Spleen (tissue), 11 donors: ENCODE measurements around the gene TRAPPC12. TPM values are rescaled to one million over a fixed set of nuclear protein-coding genes. Genes with fewer than 3 reads are reported as not detected.

Experiments used
- DNase-seq: peaks from one replicate; pipeline ENCODE4 v3.0.0-alpha.2; 2020
- H3K27ac ChIP-seq, 8 donors: fragments of 200-600 bp; sonication (generic) in 7 of 8; 1 replicate in 4 of 8; 2 replicates in 4 of 8; pipeline versions ENCODE4 v1.5.0 to v1.8.0; 2016 to 2021; ENCODE audit warnings: inconsistent platforms in 4 of 8, mild to moderate bottlenecking in 4 of 8, moderate library complexity in 1 of 8
- H3K27me3 ChIP-seq, 7 donors: fragments of 200-600 bp; sonication (generic) in 6 of 7; replicated peaks in 1 of 7; 1 replicate in 4 of 7; 2 replicates in 3 of 7; pipeline versions ENCODE4 v1.5.0 to v1.8.0; 2016 to 2021; ENCODE audit warnings: inconsistent platforms in 3 of 7, mild to moderate bottlenecking in 1 of 7
- H3K36me3 ChIP-seq, 6 donors: fragments of 200-600 bp; sonication (generic) in 5 of 6; 1 replicate in 4 of 6; 2 replicates in 2 of 6; pipeline versions ENCODE4 v1.5.0 to v1.8.0; 2016 to 2021; ENCODE audit warnings: inconsistent platforms in 2 of 6
- H3K4me1 ChIP-seq, 6 donors: fragments of 200-600 bp; sonication (generic) in 5 of 6; 1 replicate in 3 of 6; 2 replicates in 3 of 6; pipeline versions ENCODE4 v1.5.0 to v1.8.0; 2016 to 2021; ENCODE audit warnings: inconsistent platforms in 3 of 6
- H3K4me3 ChIP-seq, 8 donors: fragments of 200-600 bp; sonication (generic) in 7 of 8; 1 replicate in 4 of 8; 2 replicates in 4 of 8; pipeline versions ENCODE4 v1.5.0 to v1.8.0; 2016 to 2021; ENCODE audit warnings: inconsistent platforms in 4 of 8, mild to moderate bottlenecking in 4 of 8, moderate library complexity in 2 of 8
- H3K9me3 ChIP-seq, 8 donors: fragments of 200-600 bp; sonication (generic) in 7 of 8; 1 replicate in 4 of 8; 2 replicates in 4 of 8; pipeline versions ENCODE4 v1.5.0 to v1.8.0; 2016 to 2021; ENCODE audit warnings: inconsistent platforms in 4 of 8
- POLR2A ChIP-seq, 3 donors: fragments of 450-650 bp; IDR thresholded peaks; one replicate each; pipeline ENCODE4 v1.5.1; 2017; ENCODE audit warnings: antibody characterized with exemption in 3 of 3, mild to moderate bottlenecking in 1 of 3
- POLR2AphosphoS5 ChIP-seq, 3 donors: sonication (generic); formaldehyde crosslinking; IDR thresholded peaks; one replicate each; pipeline ENCODE4 v1.5.1; 2017; ENCODE audit warnings: antibody characterized with exemption in 3 of 3
- WGBS, 5 donors: extraction: QIAGEN DNeasy Blood & Tissue Kit in 3 of 5; methylation state at CpG; one replicate each; pipeline versions ENCODE4 v1.1.5 to v1.1.7; 2013 to 2018; 5-methylcytosine and 5-hydroxymethylcytosine counted together
- intact Hi-C: fragments of 100-400 bp; cut with DNase I; formaldehyde crosslinking; loops from one replicate; pipeline ENCODE4 v1.15.0; 2023; ENCODE audit warnings: low total_unique reads
- polyA plus RNA-seq, 3 donors: library from polyadenylated mRNA; stranded (reverse); fragments of 200-250 nt; gene quantifications; one replicate each; pipeline ENCODE4 v1.2.1, GENCODE V29; 2013
- total RNA-seq, 7 donors: library from RNA; depleted of rRNA in 3 of 7; stranded (reverse); fragments of >200 nt in 3 of 7; fragmentation: NEBNext Ultra II Directional in 4 of 7; extraction: Animal tissue kit (Norgen Biotek cat#: 25700) in 4 of 7; gene quantifications; one replicate each; pipeline versions ENCODE4 v1.1.0 to v1.2.1, GENCODE V29; 2016 to 2021
- TF ChIP-seq, protein P1 (sequence below), 11 experiments: fragments of 200-600 bp in 7 of 11; fragments of 450-650 bp in 4 of 11; sonication (generic) in 4 of 11; IDR thresholded peaks in 8 of 11; conservative IDR thresholded peaks in 3 of 11; 1 replicate in 7 of 11; 2 replicates in 4 of 11; pipeline versions ENCODE4 v1.4.0 to v1.8.0; 2016 to 2021; ENCODE audit warnings: antibody characterized with exemption in 11 of 11, inconsistent platforms in 4 of 11, mild to moderate bottlenecking in 1 of 11
- donor health status: healthy with polysubstance abuse.
- donor health status: DM: no; HTN: no; CAD: no; lungs with moderate emphysema.
- donor health status: DM: no; HTN: no; CAD: no.
- donor health status: Bipolar disorder and iron deficiency.
- donor health status: healthy.
- donor health status: DM: no; HTN: no; CAD: no.
- donor health status: DM: yes; HTN: yes; CAD: no.

The TRAPPC12 gene
- total and polyA plus RNA-seq, 10 donors: 70.2 to 132 (median 97.1) TPM

DNA sequence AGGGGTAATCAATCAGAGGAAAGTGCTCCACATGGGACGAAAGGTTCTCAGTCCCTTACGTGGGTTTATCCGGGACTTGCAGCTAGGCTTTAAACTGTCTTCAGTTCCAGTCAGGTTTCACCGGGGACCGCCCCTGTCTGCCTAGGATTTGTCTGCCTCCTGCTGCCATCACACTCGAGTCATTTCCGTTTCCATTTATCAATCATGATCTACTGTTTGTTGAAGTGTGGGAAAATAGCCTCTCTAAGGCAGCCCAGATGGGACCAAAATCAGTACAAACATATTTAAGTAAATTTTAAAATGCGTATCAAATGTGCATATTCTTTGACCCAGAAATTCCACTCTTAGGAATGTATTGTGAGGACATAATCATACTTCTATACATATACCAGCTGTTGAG, 10.5 kb downstream of the TRAPPC12 start:
- Histone ChIP-seq H3K27me3 (no peaks in the 10 kb centered on the region), H3K9me3 (peaks cover 0 to 7% (median 4%) of the 10 kb centered on the region in 8 donors), H3K4me3 (no peak overlapping the region), H3K36me3 (peaks cover 4 to 86% (median 44%) of the 10 kb centered on the region in 6 donors), H3K27ac (no peak overlapping the region), H3K4me1 (peaks cover 0 to 7% (median 1%) of the 10 kb centered on the region in 6 donors)
- WGBS, 5 donors: 93 to 97% (median 95%) methylated on average over 8 of the region's 8 CpGs
- no peak for DNase-seq
- intact Hi-C loops: no loop called here
- TF ChIP-seq POLR2AphosphoS5 (IDR thresholded peaks at IDR 0.05) (no peak), POLR2A (IDR thresholded peaks at IDR 0.05) (no peak)
- TF ChIP-seq, protein P1, sequence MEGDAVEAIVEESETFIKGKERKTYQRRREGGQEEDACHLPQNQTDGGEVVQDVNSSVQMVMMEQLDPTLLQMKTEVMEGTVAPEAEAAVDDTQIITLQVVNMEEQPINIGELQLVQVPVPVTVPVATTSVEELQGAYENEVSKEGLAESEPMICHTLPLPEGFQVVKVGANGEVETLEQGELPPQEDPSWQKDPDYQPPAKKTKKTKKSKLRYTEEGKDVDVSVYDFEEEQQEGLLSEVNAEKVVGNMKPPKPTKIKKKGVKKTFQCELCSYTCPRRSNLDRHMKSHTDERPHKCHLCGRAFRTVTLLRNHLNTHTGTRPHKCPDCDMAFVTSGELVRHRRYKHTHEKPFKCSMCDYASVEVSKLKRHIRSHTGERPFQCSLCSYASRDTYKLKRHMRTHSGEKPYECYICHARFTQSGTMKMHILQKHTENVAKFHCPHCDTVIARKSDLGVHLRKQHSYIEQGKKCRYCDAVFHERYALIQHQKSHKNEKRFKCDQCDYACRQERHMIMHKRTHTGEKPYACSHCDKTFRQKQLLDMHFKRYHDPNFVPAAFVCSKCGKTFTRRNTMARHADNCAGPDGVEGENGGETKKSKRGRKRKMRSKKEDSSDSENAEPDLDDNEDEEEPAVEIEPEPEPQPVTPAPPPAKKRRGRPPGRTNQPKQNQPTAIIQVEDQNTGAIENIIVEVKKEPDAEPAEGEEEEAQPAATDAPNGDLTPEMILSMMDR (IDR thresholded peaks at IDR 0.05 in 8 of 11, conservative IDR thresholded peaks at IDR 0.05 in 3 of 11): no peak

- H3K4me3 ChIP-seq: no peak overlapping the region
- no peaks in the 10 kb centered on the region for H3K27me3 ChIP-seq
- no peak overlapping the region for H3K27ac ChIP-seq
- H3K36me3 ChIP-seq: peaks cover 4 to 99% (median 43%) of the 10 kb centered on the region in 6 donors
- no peak for DNase-seq
- H3K4me1 ChIP-seq: peaks cover 0 to 7% (median 0%) of the 10 kb centered on the region in 6 donors
- TF ChIP-seq POLR2AphosphoS5 (IDR thresholded peaks at IDR 0.05) (no peak), POLR2A (IDR thresholded peaks at IDR 0.05) (no peak)
- TF ChIP-seq, protein P1 (IDR thresholded peaks at IDR 0.05 in 8 of 11, conservative IDR thresholded peaks at IDR 0.05 in 3 of 11): no peak
- intact Hi-C loops: no loop called here
- peaks cover 6 to 28% (median 25%) of the 10 kb centered on the region in 8 donors for H3K9me3 ChIP-seq
- WGBS, 5 donors: 93 to 100% (median 96%) methylated on average over 4 of the region's 4 CpGs
These were observed 12.7 kb downstream of the TRAPPC12 start for GRCh38 chr2:3392216-3392615.

GRCh38 chr2:3396920-3397559, 17.5 kb downstream of the TRAPPC12 start:
- 92 to 100% (median 97%) methylated on average over 1 of the region's 1 CpG for WGBS, 5 donors
- peaks cover 9 to 39% (median 33%) of the 10 kb centered on the region in 8 donors for H3K9me3 ChIP-seq
- H3K36me3 ChIP-seq: peaks cover 0 to 99% (median 39%) of the 10 kb centered on the region in 6 donors

GRCh38 chr2:3398857-3399256, 19.4 kb downstream of the TRAPPC12 start:
- TF ChIP-seq POLR2AphosphoS5 (IDR thresholded peaks at IDR 0.05): no peak
- DNase-seq: no peak
- Histone ChIP-seq H3K4me3 (no peak overlapping the region), H3K4me1 (peaks cover 0 to 7% (median 0%) of the 10 kb centered on the region in 6 donors), H3K27me3 (no peaks in the 10 kb centered on the region), H3K36me3 (peaks cover 0 to 99% (median 46%) of the 10 kb centered on the region in 6 donors), H3K9me3 (peaks cover 9 to 39% (median 33%) of the 10 kb centered on the region in 8 donors), H3K27ac (no peak overlapping the region)
- intact Hi-C loops: no loop called here
- WGBS, 5 donors: 86 to 94% (median 87%) methylated on average over 5 of the region's 5 CpGs

More at GRCh38 chr2:3396920-3397559, 17.5 kb downstream of the TRAPPC12 start:
- no peaks in the 10 kb centered on the region for H3K4me1 ChIP-seq
- DNase-seq: no peak
- intact Hi-C loops: no loop called here
- H3K27me3 ChIP-seq: no peaks in the 10 kb centered on the region
- no peak overlapping the region for H3K4me3 ChIP-seq
- TF ChIP-seq POLR2A (IDR thresholded peaks at IDR 0.05) (no peak), POLR2AphosphoS5 (IDR thresholded peaks at IDR 0.05) (no peak)
- TF ChIP-seq, protein P1 (IDR thresholded peaks at IDR 0.05 in 8 of 11, conservative IDR thresholded peaks at IDR 0.05 in 3 of 11): no peak
- no peak overlapping the region for H3K27ac ChIP-seq
